ELF-1 (cell line): ENCODE measurements around the gene WWP2.

Experiments used
- DNase-seq: peaks from one replicate; pipeline ENCODE4 v3.0.0-alpha.2; 2016; ENCODE audit warnings: low read depth, low spot score

Gene WWP2

GRCh38 chr16:69889295-69889964 lies 127.3 kb downstream of the WWP2 start:
- no peak for DNase-seq

DNA sequence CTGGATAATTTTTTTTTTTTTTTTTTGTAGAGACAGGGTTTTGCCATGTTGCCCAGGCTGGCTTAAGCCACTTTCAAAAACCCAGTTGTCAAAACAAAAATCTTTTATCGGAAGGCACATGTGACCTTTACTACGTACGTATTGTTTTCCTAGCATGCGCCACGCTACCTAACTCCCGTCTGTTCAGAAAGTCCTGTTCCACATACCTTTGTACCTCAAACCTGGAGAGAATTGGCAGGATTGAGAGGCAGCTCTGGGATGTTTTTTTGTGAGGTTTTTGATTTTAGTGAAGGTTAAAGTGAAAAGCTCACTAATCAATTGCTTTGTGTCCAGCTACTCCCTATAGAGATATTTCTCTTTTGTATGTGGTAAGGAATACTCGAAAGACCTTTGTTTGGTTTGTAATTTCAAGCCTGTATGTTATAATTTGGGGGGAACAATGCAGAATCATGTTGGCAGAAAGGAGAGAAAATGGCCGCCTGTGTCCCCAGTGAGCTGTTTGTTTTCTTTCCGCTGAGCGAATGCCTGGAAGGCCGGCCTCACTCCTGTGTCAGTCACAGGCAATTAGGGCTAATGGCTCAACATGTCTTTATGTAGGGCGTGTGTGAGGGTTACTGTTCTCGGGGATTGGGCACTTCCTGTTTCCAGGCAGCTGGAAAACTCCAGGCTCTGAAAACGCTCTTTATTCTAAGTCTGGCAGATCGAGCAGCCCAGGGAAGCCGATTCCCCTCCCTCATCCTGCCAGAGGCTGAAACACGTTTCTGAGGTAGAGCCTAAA lies 128.2 kb downstream of the WWP2 start:
- DNase-seq, result peak; percentile 93

GRCh38 chr16:69890892-69891282 lies 128.8 kb downstream of the WWP2 start:
- DNase-seq, result no peak

DNA sequence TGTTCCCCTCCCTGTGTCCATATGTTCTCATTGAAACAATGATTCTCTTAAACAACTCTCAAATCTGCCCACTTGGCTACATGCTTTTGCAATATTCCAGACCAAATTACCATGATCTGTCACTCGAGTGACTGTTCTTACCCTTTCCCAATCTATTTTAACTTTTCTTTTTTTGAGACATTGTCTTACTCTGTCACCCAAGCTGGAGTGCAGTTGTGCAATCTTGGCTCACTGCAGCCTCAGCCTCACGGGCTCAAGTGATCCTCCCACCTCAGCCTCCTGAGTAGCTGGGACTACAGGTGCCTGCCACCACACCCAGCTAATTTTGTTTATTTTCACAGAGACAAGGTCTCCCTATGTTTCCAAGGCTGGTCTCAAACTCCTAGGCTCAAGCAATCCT lies 130.2 kb downstream of the WWP2 start:
- no peak for DNase-seq

DNA sequence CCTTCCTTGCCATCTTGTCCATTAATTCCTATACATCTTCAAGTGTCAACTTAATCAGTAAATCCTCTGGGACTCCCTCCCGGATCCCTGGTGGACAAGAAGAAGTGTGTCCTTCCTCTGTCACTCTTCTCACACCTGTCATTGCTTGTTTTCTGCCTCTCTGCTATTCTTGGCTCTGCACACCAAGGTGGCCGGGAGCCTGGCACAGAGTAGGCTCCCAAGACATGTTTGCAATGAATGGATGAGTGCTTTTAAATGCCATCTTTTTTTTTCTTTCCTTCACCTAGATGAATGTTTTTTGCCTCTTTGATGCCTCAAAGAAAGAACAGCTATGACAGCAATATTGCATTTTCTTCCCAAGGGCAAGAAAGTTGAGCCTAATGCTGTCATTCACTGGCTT lies 131.0 kb downstream of the WWP2 start:
- DNase-seq, result no peak

- DNase-seq, result no peak
Observed at GRCh38 chr16:69894676-69895075, 132.5 kb downstream of the WWP2 start.

- no peak for DNase-seq
Observed at GRCh38 chr16:69903865-69904415, 141.8 kb downstream of the WWP2 start.

DNA sequence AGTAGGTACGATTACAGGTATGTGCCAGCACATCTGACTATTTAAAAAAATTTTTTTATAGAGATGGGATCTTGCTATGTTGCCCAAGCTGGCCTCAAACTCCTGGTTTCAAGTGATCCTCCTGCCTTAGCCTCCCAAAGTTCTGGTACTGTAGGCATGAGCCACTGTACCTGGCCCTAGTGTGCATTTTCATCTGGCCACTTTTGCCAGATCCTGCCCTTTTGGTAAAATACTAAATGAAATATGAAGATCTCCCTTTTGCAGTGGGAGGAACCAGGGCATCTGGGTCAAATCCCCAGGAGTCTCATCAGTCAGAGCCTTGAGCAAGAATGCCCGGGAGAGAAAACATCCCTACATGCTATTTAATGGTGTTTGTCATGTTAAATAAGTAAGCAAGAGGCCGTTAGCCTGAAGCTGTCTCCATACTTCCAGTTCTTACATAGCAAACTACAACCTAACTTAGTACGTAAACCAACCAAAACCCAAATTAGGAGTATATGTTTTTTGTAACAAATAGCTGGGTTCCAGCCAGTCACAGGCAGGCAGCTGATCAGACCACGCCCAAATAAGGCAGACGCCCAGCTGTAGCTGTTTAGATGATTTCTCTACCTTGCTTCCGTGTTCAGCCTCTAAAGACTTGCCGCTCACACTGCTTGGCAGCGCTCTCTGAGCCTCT lies 142.5 kb downstream of the WWP2 start:
- DNase-seq, result peak; percentile 63

DNA sequence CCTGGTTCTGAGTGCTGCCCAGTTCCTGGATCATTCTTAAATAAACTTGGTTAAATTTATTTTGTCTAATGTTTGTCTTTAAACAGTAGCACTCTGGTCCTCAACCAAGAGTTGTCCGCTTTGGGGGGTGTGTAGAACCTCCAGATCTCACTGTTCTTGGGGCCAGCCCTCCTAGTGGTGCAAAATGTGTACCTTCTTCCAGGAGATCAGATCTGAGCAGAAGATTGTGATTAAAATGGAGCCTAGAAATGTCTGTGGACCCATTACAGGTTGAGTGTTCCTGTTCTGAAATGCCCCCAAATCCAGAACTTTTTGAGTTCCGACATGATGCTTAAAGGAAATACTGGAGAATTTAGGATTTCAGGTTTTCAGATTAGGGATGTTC lies 143.0 kb downstream of the WWP2 start:
- no peak for DNase-seq

DNA sequence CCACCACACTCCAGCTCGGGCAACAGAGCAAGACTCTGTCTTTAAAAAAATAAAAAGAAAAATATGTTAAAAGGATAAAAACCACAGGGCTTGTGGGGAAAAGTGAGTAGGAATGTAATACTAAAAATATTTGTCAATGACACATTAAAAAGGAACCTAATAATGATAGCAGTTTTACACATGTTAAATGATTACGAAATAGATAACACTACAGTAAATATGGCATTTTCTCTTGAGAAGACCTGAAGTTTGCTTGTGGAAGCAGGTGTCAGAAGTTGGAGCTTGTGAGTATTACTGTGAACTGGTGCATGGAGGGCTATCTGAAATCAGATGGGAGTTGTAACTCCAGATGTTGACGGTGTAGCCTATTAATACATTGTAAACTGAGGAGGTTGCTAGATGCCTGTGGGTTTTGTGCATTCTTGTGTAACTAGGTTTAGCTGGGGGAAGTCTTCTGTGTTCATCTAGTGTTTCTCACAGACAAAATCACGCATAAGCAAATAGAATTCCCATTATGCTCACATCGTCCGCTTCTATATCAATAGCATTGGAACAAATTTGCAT lies 144.8 kb downstream of the WWP2 start:
- DNase-seq, result no peak

DNA sequence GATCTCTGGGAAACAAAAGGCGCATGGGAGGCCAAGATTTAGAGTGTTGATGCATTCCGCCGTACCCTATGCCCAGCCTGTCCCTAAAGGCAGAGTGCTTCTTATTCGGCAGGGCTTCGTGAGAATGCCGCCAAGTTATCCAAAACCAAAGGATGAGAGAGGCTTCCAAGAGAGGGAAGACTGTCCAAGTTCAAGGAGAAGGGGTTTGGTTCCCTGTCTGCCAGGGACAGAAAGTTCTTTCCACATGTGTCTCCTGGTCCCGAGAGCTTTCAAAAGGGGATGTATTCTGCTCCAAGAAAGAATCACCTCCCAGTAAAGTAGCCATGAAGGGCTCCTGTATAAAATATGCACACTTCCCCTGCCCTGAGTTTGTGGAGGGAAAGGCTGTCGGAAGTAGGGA lies 146.9 kb downstream of the WWP2 start:
- no peak for DNase-seq

GRCh38 chr16:69909760-69910159 lies 147.6 kb downstream of the WWP2 start:
- no peak for DNase-seq

GRCh38 chr16:69910964-69911363 lies 148.8 kb downstream of the WWP2 start:
- no peak for DNase-seq

GRCh38 chr16:69916462-69916861 lies 154.3 kb downstream of the WWP2 start:
- peak; percentile 32 for DNase-seq

- no peak for DNase-seq
Observed at GRCh38 chr16:69917311-69917710, 155.2 kb downstream of the WWP2 start.

- DNase-seq, result peak; percentile 96
Observed at GRCh38 chr16:69917739-69918138, 155.6 kb downstream of the WWP2 start.

DNA sequence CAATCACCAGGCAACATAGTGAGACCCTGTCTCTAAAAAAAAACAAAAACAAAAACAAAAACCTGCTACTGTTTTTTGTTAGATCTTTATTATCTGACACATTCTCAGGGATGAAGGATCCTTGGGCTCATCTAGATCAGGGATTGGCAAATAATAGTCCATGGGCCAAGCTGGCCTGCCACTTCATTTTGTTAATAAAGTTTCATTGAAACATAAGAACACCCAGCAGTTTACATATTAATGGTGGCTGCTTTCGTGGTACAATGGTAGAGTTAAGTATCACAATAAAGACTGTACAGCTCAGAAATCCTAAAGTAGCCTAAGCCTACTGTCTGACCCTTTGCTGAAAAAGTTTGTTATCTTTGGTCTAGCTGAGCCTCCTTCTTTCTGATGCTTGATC lies 156.1 kb downstream of the WWP2 start:
- DNase-seq, result no peak

GRCh38 chr16:69921127-69921526 lies 159.0 kb downstream of the WWP2 start:
- no peak for DNase-seq

GRCh38 chr16:69922200-69922599 lies 160.1 kb downstream of the WWP2 start:
- no peak for DNase-seq

DNA sequence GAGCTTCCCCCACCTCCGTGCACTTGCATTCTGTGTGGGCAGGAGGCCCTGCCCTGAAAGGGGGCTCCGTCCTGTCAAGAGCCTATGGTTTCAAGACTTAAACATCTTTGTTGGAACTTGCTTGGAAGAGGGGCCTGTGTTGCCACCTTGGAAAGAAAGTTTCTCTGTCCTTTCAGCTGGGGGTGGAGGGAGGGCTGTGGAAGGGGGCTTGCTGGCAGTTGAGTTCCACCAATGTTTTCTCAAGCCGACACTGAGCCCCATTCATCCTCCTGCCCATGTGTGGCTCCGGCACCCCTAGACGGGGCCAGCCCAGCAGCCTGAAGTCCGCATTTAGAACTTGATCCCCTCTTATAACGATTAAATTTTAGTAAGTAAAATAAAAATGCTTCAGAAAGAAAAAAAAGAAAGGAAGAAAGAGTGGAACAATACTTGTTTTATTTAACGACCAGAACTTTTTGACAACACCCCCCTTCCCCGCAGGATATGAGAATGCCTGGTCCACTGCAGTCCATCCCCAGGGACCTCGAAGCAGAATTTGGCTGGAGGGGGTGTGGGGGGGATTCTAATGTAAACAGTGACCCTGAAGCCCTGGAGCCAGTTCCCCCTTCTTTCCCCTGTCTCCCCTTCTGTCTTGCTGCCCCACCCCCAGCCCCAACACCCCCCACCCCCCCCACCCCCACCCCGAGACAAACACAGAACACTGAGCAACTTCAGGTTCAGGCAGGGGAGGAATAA lies 162.1 kb downstream of the WWP2 start:
- DNase-seq, result no peak

GRCh38 chr16:69924777-69925191 lies 162.7 kb downstream of the WWP2 start:
- DNase-seq, result no peak
